Dendritic cell treated with granulocyte-macrophage colony-stimulating factor and Interleukin-4, amounts not matched to agents 40 ng/mL and 50 ng/mL, for 4 days (primary cell): ENCODE measurements around the gene UCHL5.
"Not testable (repeated sequence)": the region's sequence is repeated elsewhere in the genome, so short reads cannot be mapped to it uniquely, and the experiment has no call there.

Source experiments
- H3K27ac Mint-ChIP-seq: one replicate; pipeline ENCODE4 v1.8.0; 2022; ENCODE audit warnings: mild to moderate bottlenecking, mixed read lengths
- H3K27me3 Mint-ChIP-seq: one replicate; pipeline ENCODE4 v1.8.0; 2022; ENCODE audit warnings: mild to moderate bottlenecking, mixed read lengths
- H3K36me3 Mint-ChIP-seq: one replicate; pipeline ENCODE4 v1.8.0; 2022; ENCODE audit warnings: low read depth, mixed read lengths
- H3K4me1 Mint-ChIP-seq: one replicate; pipeline ENCODE4 v1.8.0; 2022; ENCODE audit warnings: low read depth, mixed read lengths
- H3K4me3 Mint-ChIP-seq: one replicate; pipeline ENCODE4 v1.8.0; 2022; ENCODE audit warnings: mild to moderate bottlenecking, moderate library complexity, mixed read lengths
- H3K9me3 Mint-ChIP-seq: one replicate; pipeline ENCODE4 v1.8.0; 2022; ENCODE audit warnings: mixed read lengths
- intact Hi-C: fragments of 100-400 bp; cut with micrococcal nuclease; formaldehyde crosslinking; loops from one replicate; pipeline ENCODE4 v1.15.0; 2022

Gene UCHL5

GRCh38 chr1:193054169-193054675 lies 4.9 kb downstream of the UCHL5 start:
- H3K27me3 Mint-ChIP-seq = no peaks in the 10 kb centered on the region
- H3K4me3 Mint-ChIP-seq = no peak overlapping the region
- H3K27ac Mint-ChIP-seq = no peak overlapping the region
- H3K4me1 Mint-ChIP-seq = peaks cover 17% of the 10 kb centered on the region
- no peaks in the 10 kb centered on the region for H3K9me3 Mint-ChIP-seq
- H3K36me3 Mint-ChIP-seq = peaks cover 28% of the 10 kb centered on the region
- intact Hi-C loops = no loop called here

- H3K27me3 Mint-ChIP-seq, H3K4me1 Mint-ChIP-seq, H3K27ac Mint-ChIP-seq, H3K9me3 Mint-ChIP-seq, intact Hi-C loops, H3K4me3 Mint-ChIP-seq: not testable (repeated sequence)
- H3K36me3 Mint-ChIP-seq = peaks cover 39% of the 10 kb centered on the region
Observed at GRCh38 chr1:193048913-193049312, 10.2 kb downstream of the UCHL5 start.

- no peak overlapping the region for H3K4me3 Mint-ChIP-seq
- H3K4me1 Mint-ChIP-seq = peaks cover 6% of the 10 kb centered on the region
- no peaks in the 10 kb centered on the region for H3K9me3 Mint-ChIP-seq
- no peak overlapping the region for H3K27ac Mint-ChIP-seq
- no peaks in the 10 kb centered on the region for H3K27me3 Mint-ChIP-seq
- peaks cover 55% of the 10 kb centered on the region for H3K36me3 Mint-ChIP-seq
- intact Hi-C loops = no loop called here
Observed at GRCh38 chr1:193042766-193043691, 16.1 kb downstream of the UCHL5 start.

- no peaks in the 10 kb centered on the region for H3K27me3 Mint-ChIP-seq
- intact Hi-C loops = no loop called here
- no peak overlapping the region for H3K4me3 Mint-ChIP-seq
- no peak overlapping the region for H3K27ac Mint-ChIP-seq
- H3K4me1 Mint-ChIP-seq = peaks cover 11% of the 10 kb centered on the region
- H3K36me3 Mint-ChIP-seq = peaks cover 67% of the 10 kb centered on the region
- no peaks in the 10 kb centered on the region for H3K9me3 Mint-ChIP-seq
Observed at GRCh38 chr1:193040011-193040410, 19.1 kb downstream of the UCHL5 start.

DNA sequence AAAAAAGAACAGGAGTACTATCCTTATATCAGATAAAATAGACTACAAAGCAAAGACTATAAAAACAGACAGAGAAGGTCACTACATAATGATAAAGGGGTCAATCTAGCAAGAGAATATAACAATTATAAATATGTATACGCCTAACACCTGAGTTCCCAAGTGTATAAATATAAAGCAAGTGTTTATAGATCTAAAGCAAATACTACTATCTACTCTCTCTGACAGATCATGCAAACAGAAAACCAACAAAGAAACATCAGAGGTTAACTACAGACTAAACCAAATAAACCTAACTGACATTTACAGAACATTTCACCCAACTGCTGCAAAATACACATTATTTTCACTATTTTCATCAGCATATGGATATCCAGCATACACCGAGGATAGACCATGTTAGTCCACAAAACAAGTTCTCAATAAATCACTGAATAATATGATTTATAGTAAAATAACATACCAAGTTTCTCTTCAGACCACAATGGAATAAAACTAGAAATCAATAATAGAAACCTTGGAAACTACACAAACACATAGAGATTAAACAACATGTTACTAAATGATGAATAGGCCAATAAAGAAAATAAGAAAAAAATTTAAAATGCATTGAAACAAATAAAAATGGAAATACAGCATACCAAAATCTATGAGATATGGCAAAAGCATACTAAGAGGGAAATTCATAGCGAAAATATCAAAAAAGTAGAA lies 22.7 kb downstream of the UCHL5 start:
- intact Hi-C loops = no loop called here
- H3K4me3 Mint-ChIP-seq = no peak overlapping the region
- H3K27me3 Mint-ChIP-seq = no peaks in the 10 kb centered on the region
- H3K4me1 Mint-ChIP-seq = peaks cover 5% of the 10 kb centered on the region
- no peak overlapping the region for H3K27ac Mint-ChIP-seq
- H3K36me3 Mint-ChIP-seq = peaks cover 49% of the 10 kb centered on the region
- no peaks in the 10 kb centered on the region for H3K9me3 Mint-ChIP-seq

GRCh38 chr1:193033610-193034009 lies 25.6 kb downstream of the UCHL5 start:
- H3K36me3 Mint-ChIP-seq = peaks cover 36% of the 10 kb centered on the region
- intact Hi-C loops = no loop called here
- no peak overlapping the region for H3K4me3 Mint-ChIP-seq
- peaks cover 5% of the 10 kb centered on the region for H3K4me1 Mint-ChIP-seq
- H3K27ac Mint-ChIP-seq = no peak overlapping the region
- H3K27me3 Mint-ChIP-seq = no peaks in the 10 kb centered on the region
- no peaks in the 10 kb centered on the region for H3K9me3 Mint-ChIP-seq

DNA sequence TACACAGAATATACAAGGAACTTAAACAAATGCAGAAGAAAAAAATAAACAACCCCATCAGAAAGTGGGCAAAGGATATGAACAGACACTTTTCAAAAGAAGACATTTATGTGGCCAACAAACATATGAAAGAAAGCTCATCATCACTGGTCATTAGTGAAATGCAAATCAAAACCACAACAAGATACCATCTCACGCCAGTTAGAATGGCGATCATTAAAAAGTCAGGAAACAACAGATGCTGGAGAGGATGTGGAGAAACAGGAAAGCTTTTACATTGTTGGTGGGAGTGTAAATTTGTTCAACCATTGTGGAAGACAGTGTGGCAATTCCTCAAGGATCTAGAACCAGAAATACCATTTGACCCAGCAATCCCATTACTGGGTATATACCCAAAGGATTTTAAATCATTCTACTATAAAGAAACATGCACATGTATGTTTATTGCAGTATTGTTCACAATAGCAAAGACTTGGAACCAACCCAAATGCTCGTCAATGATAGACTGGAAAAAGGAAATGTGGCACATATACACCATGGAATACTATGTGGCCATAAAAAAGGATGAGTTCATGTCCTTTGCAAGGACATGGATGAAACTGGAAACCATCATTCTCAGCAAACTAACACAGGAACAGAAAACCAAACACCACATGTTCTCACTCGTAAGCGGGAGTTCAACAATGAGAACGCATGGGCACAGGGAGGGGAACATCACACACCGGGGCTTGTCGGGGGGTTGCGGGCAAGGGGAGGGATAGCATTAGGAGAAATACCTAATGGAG lies 26.3 kb downstream of the UCHL5 start:
- H3K36me3 Mint-ChIP-seq = peaks cover 29% of the 10 kb centered on the region
- H3K4me3 Mint-ChIP-seq, H3K9me3 Mint-ChIP-seq, H3K27ac Mint-ChIP-seq, H3K4me1 Mint-ChIP-seq, H3K27me3 Mint-ChIP-seq, intact Hi-C loops: not testable (repeated sequence)

- Mint-ChIP-seq H3K36me3 (peaks cover 32% of the 10 kb centered on the region), H3K4me1 (no peaks in the 10 kb centered on the region), H3K4me3 (no peak overlapping the region), H3K9me3 (no peaks in the 10 kb centered on the region), H3K27me3 (no peaks in the 10 kb centered on the region), H3K27ac (no peak overlapping the region)
- intact Hi-C loops = no loop called here
Observed at GRCh38 chr1:193031431-193031830, 27.7 kb downstream of the UCHL5 start.

GRCh38 chr1:193030280-193030679 lies 28.9 kb downstream of the UCHL5 start:
- H3K27me3 Mint-ChIP-seq = no peaks in the 10 kb centered on the region
- no peaks in the 10 kb centered on the region for H3K9me3 Mint-ChIP-seq
- H3K4me1 Mint-ChIP-seq = no peaks in the 10 kb centered on the region
- no peak overlapping the region for H3K27ac Mint-ChIP-seq
- intact Hi-C loops = no loop called here
- peaks cover 32% of the 10 kb centered on the region for H3K36me3 Mint-ChIP-seq
- H3K4me3 Mint-ChIP-seq = no peak overlapping the region

- Mint-ChIP-seq H3K4me3 (no peak overlapping the region), H3K9me3 (no peaks in the 10 kb centered on the region), H3K27me3 (no peaks in the 10 kb centered on the region), H3K4me1 (no peaks in the 10 kb centered on the region), H3K36me3 (peaks cover 32% of the 10 kb centered on the region), H3K27ac (no peak overlapping the region)
- intact Hi-C loops = loop anchor here (10.0 kb wide), 1 partner anchor 410 kb away; no protein-coding TSS in a partner anchor
Observed at GRCh38 chr1:193025218-193025617, 33.9 kb downstream of the UCHL5 start.

DNA sequence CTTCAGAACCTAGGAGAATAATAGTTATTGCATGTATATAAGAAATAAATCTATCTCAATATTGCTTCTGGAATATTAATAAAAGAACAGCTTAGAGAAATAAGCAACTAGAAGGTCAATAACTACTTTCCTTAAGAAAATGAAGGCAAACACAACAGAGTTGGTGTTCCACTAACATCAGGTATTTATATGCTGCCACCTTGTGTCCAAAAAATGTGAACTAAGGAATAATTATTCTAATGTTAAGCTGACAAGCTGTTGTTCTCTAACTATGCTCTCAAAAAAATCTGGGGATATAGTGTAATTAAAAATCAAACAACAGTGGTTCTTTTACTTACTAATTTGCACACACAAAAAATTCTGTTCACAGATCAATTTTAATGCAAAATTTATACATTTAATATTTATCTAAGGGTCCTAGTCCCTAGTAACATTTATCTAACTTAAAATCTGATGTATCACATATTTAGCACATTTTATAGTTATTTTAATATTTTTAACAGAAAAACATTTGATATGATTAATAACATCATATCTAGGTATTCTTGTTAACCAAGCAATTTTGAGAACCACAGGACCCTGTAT lies 39.6 kb downstream of the UCHL5 start:
- Mint-ChIP-seq H3K9me3 (no peaks in the 10 kb centered on the region), H3K4me1 (no peaks in the 10 kb centered on the region), H3K27ac (no peak overlapping the region), H3K27me3 (no peaks in the 10 kb centered on the region), H3K36me3 (peaks cover 12% of the 10 kb centered on the region), H3K4me3 (no peak overlapping the region)
- intact Hi-C loops = loop anchor here (1.0 to 10.0 kb wide), 5 partner anchors 38 to 547 kb away; partner anchors contain the start of genes RO60 and UCHL5

DNA sequence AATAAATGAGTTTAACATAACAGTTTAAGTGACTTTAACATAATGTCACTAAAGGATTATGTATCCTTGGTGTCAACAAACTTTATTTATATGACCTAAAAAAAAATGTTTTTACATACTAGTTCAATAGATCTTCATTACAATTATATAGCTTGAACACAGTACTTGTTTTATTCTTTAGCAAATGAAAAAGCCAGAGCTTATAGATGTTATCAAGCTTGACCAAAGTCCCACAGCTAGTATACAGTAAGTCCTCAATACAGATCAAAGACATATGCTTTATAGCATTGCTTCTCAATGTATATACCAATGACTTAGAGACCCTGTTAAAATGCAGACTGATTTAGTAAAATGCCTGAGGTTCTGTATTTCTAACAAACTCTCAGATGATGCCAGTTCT lies 42.4 kb downstream of the UCHL5 start:
- Mint-ChIP-seq H3K9me3 (no peaks in the 10 kb centered on the region), H3K27me3 (no peaks in the 10 kb centered on the region), H3K4me1 (peaks cover 6% of the 10 kb centered on the region), H3K27ac (no peak overlapping the region), H3K36me3 (peaks cover 5% of the 10 kb centered on the region), H3K4me3 (no peak overlapping the region)
- intact Hi-C loops = loop anchor here (5.0 to 10.0 kb wide), 3 partner anchors 41 to 544 kb away; partner anchors contain the start of genes RO60 and UCHL5

GRCh38 chr1:193014400-193014799 lies 44.8 kb downstream of the UCHL5 start:
- intact Hi-C loops = loop anchor here (10.0 kb wide), 1 partner anchor 110 kb away; no protein-coding TSS in a partner anchor
- H3K36me3 Mint-ChIP-seq = no peaks in the 10 kb centered on the region

More at GRCh38 chr1:193014400-193014799, 44.8 kb downstream of the UCHL5 start:
- peaks cover 12% of the 10 kb centered on the region for H3K4me1 Mint-ChIP-seq
- H3K27ac Mint-ChIP-seq = no peak overlapping the region
- no peaks in the 10 kb centered on the region for H3K27me3 Mint-ChIP-seq
- no peak overlapping the region for H3K4me3 Mint-ChIP-seq
- no peaks in the 10 kb centered on the region for H3K9me3 Mint-ChIP-seq
